HG03103 (cell line): ENCODE results near the gene PSMD1.

Source experiments
- ATAC-seq: cut with Tn5 transposase; IDR thresholded peaks from one replicate; pipeline ENCODE4 v1.9.1; 2021; ENCODE audit warnings: low read depth; ENCODE audit not compliant: unreplicated experiment

Gene PSMD1

GRCh38 chr2:231110551-231110950 is 53.9 kb downstream of the PSMD1 start:
- no peak for ATAC-seq

DNA sequence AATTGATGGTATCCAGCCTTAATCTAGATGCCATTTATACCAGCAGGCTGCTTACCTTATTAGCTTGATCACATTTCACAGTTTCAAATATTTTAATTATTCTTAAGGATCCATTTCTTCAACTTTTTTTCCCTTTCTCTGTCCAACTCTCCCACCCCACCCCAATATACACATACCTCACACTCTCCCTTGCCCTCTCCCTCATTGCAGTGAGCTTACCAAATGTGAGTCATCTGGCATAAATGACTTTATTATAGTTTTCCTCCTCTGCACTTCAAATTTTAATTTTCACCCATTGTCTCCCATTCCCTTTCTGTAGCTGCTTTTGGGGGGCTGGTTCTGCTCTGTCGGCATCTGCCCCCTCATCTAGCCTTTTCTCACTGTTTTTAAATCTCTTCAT is 55.3 kb downstream of the PSMD1 start:
- no peak for ATAC-seq

- no peak for ATAC-seq
Observed at GRCh38 chr2:231113489-231113888, 56.8 kb downstream of the PSMD1 start.

GRCh38 chr2:231115651-231116050 is 59.0 kb downstream of the PSMD1 start:
- no peak for ATAC-seq

- ATAC-seq: no peak
Observed at GRCh38 chr2:231117148-231117547, 60.5 kb downstream of the PSMD1 start.

DNA sequence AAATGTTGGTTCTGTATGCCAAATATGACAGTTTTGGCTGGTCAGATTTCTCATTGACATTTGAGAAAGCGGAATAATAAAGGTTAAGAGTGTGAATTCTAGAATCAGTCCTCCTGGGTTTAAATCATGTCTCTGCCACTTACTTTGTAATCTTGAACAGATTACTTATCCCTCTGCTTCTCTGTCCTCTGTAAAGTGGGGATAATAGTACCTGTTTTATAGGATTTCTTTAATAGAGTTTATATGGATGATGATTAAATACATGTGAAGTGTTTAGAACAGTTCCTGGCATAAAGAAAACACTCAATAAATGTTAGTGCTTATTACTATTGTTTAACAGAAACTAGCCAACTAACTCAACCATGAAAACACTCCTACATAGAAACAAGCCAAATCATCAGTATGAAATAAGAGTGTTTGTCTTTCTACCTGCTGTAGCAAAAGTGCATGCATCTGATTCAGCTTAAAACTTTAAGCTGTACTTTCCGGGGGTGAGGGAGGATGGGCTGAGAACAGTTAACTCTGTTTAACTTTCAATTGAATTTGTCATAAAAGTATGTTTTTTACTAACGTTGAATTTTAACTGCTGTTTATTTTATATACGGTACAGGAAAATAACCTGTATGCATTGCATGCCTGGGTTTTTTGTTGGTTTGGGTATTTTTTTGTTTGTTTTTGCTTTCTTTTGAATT is 61.4 kb downstream of the PSMD1 start:
- no peak for ATAC-seq

- ATAC-seq: no peak
Observed at GRCh38 chr2:231118614-231118942, 61.9 kb downstream of the PSMD1 start.

DNA sequence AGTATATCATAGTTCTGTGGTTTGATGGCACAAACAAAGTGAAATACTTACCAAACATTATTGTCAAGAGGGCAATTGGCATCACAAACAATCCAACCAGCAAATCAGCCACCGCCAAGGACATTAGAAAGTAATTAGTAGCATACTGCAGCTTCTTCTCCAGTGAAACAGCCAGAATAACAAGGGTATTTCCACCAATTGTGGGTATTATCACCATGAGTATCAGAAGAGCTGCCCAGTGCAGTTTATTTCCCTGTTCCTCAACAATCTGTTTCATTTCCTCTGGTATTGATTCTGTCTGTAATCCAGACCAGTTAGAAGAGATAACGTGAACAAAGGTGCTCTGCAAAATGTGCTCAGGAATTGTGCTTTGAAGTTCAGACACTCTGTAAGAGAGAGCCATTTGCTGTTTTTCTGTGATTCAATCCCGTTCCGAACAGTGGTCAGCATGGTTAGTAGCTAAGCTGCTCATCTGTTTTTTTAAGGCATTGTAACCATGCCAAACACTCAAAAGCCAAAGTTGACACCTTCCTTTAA is 66.8 kb downstream of the PSMD1 start:
- no peak for ATAC-seq

DNA sequence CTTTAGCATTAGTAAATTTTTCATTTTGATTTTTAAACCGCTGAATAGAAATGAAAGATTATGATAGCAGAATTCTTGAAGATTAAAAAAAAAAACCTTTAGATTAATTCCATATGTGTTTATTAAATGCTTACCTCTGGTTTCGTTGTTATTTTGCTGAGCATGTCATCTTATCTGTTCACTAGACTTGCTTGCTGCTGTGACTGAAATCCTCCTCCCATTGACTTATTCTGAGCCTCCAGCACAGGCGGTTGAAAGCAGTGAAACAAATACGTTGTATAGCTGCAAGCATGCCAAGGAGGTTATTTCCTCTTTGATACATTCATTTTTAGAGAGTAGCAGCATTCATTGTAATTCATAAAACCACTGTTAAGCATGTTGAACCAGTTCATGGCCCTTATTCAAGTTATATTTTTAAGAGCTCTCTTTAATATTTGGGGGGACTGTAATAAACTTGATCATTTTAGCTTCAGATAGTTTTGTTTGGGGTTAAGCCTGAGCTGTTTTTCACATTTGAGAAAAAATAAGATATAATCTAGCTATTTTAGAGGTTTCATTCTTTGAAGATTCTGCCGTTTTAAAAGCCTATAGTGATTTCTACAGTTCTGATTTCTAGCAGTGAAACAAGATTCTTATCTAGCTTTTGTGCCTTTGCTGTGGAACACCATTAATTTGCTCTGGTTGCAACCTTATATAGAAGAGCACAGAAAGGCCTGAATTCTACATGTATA is 68.3 kb downstream of the PSMD1 start, which contains the start of gene HTR2B:
HTR2B (minus strand) TSS at position 205 of the 731 bp plus-strand sequence. CDS start 1,278 bp downstream, outside the sequence.
- no peak for ATAC-seq

DNA sequence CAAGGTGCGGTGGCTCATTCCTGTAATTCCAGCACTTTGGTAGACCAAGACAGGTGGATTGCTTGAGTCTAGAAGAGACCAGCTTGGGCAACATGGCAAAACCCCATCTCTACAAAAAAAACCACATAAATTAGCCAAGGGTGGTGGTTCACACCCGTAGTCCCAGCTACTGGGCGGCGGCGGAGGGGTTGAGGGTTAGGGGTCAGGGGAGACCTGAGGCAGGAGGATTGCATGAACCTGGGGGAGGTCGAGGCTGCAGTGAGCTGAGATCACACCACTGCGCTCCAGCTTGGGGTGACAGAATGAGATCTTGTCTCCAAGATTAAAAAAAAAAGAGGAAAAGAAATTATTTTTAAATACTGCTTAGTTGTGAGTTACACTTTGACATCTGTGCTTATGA is 69.5 kb downstream of the PSMD1 start:
- ATAC-seq: no peak

GRCh38 chr2:231127480-231127879 is 70.8 kb downstream of the PSMD1 start:
- no peak for ATAC-seq

DNA sequence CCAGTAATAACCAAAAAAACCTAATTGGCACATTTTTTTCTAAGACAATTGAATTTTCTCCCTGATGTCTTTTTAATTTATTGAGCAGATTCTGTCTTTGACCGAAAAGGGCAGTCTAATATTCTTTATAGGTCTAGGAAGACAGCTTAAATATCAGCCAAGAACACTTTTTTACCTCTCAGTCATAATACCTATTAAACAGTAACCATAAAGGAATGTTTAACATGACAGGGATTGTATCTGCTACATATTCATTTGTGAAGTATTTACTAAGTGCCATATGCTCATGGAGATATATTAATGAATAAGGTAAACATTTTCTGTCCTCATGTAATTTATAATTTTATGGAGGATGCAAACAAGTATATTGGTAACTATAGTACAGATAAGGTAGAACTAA is 71.3 kb downstream of the PSMD1 start:
- no peak for ATAC-seq

DNA sequence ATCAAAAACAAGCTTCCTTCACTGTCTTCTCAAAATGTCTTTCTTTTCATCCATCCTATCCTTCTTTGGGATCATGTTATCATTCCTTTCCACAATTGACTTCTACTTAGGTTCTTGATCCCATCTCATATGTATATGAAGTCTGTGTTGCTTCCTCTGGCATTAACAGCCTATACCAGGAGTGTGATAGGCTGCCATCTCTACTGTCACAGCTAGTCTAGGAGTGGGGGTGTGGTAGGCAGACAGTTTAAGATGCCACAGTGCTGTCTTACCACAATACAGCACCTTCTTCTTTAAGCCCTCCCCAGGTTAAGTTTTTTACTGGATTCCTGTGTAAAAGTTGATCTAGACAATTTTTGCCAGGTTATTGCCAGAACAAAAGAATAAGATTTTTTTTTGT is 71.9 kb downstream of the PSMD1 start:
- ATAC-seq: no peak

- no peak for ATAC-seq
Observed at GRCh38 chr2:231129216-231129615, 72.5 kb downstream of the PSMD1 start.

GRCh38 chr2:231130336-231131056 is 73.8 kb downstream of the PSMD1 start:
- ATAC-seq: no peak

DNA sequence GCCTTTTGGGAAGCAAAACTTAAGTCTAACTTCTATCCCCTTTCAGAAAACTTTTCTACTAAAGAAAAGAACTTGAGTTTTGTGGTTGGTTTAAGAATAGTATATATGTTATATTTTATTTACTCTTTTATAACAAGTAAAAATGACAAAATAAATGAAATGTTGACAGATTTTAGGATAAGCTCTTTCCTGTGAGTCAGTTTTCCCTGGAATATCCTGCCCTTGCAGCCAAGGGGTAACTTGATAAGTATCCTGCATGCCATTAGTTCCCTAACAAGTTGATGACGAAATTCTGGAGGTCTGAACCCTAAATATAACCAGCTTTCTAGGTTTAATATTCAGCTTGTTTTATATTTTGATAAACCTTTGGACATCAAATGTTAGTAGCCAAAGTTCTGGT is 75.5 kb downstream of the PSMD1 start:
- no peak for ATAC-seq

GRCh38 chr2:231133365-231134099 is 76.9 kb downstream of the PSMD1 start:
- ATAC-seq: no peak

GRCh38 chr2:231134910-231135655 is 78.4 kb downstream of the PSMD1 start:
- no peak for ATAC-seq

DNA sequence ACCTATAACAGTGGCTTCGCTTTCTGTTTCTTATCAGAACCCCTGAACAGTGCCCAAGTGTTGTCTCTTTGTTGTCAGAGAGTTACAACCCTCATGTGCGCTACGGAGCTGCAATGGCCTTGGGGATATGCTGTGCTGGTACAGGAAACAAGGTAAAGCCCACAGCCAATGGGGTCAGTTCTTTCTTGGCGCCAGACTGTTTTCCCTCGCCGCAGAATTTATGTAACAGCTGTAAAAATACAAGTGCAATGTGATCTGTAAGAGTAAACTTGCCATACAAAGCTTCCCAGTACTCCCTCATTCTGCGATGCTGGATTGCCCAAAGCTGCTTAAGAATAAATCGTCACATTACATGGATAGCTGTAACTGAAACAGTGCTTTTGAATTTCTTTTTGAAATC is 82.0 kb downstream of the PSMD1 start:
- no peak for ATAC-seq

- ATAC-seq: no peak
Observed at GRCh38 chr2:231139796-231140195, 83.1 kb downstream of the PSMD1 start.
